ENCODE measurements around the gene LTA4H. TPM values are rescaled to one million over a fixed set of nuclear protein-coding genes. Genes with fewer than 3 reads are reported as not detected.

LTA4H gene
- total RNA-seq, 1 donor from 2014 or later = 69.4 TPM

DNA sequence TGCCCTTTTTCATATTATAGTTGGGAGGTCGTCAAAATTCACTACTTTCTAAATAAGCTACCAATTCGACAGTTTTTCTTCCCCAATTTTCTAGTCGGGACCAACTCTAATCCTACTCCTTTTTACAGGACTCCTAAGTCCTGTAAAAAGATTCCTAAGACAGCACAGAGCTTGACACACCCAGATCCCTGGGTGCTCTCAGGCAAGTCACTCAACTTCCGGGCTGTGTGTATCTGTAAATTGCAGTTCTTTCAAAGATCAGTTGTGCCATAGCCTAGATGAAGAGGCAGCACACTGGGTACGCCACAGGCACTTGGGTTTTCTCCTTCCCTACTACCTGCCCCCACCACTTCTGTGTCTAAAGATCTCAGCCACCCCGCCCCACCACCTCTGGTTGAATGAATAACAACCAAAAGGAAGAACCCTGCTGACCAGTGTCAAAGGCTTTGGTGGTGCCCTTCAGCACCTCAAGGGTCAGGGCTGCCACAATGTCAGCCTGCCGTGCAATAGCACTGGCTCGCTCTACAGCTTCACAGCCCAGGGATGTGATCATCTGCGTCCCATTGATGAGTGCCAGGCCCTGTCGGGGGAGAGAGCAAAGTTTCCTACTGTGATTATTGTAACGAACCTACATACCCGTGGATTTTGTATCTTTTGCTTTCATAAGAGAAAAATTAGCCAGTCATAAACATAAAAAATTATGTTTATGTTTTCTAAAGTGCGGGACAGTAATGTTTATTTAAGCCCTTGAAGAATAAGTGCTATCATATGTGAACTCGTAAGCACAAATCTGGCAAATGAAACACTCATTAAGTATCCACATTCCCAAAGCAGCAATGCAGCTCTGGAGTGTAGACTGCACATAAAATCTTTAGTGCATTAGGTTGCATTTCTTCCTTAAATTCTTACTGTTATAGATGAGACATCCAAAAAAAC, 48.5 kb downstream of the LTA4H start:
- Mint-ChIP-seq H3K9me3 (ENCODE audit: unreplicated experiment) (no peaks in the 10 kb centered on the region), H3K36me3 (ENCODE audit: unreplicated experiment) (no peaks in the 10 kb centered on the region), H3K27me3 (ENCODE audit: unreplicated experiment) (peaks cover 13% of the 10 kb centered on the region), H3K4me1 (ENCODE audit: unreplicated experiment) (peaks cover 2% of the 10 kb centered on the region), H3K27ac (ENCODE audit: unreplicated experiment) (no peak overlapping the region), H3K4me3 (ENCODE audit: unreplicated experiment) (no peak overlapping the region)
- DNase-seq (ENCODE audit: extremely low spot score, unreplicated experiment) = no peak
- TF ChIP-seq, protein P1, sequence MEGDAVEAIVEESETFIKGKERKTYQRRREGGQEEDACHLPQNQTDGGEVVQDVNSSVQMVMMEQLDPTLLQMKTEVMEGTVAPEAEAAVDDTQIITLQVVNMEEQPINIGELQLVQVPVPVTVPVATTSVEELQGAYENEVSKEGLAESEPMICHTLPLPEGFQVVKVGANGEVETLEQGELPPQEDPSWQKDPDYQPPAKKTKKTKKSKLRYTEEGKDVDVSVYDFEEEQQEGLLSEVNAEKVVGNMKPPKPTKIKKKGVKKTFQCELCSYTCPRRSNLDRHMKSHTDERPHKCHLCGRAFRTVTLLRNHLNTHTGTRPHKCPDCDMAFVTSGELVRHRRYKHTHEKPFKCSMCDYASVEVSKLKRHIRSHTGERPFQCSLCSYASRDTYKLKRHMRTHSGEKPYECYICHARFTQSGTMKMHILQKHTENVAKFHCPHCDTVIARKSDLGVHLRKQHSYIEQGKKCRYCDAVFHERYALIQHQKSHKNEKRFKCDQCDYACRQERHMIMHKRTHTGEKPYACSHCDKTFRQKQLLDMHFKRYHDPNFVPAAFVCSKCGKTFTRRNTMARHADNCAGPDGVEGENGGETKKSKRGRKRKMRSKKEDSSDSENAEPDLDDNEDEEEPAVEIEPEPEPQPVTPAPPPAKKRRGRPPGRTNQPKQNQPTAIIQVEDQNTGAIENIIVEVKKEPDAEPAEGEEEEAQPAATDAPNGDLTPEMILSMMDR (IDR thresholded peaks at IDR 0.05) = no peak

DNA sequence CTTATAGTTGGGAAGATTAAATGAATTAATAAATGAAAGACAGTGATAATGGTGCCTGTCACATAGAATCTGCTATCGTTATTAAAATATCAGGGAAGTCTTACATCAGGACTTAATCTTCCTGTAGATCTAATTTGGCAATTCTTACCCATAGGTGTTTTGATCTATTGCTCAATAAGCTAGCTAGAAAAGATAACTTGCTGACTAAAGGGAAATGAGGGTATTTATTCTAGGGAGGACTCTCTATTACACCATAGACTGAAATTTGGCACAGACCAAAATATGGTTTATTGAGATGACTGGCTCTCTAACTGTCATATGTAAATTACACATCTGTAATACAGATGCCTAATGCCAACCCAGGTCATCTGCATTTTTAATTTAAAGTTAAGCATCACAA, 50.7 kb downstream of the LTA4H start:
- no peak overlapping the region for H3K4me3 Mint-ChIP-seq (ENCODE audit: unreplicated experiment)
- no peaks in the 10 kb centered on the region for H3K36me3 Mint-ChIP-seq (ENCODE audit: unreplicated experiment)
- H3K27me3 Mint-ChIP-seq (ENCODE audit: unreplicated experiment) = peaks cover 8% of the 10 kb centered on the region
- no peaks in the 10 kb centered on the region for H3K9me3 Mint-ChIP-seq (ENCODE audit: unreplicated experiment)
- peaks cover 2% of the 10 kb centered on the region for H3K4me1 Mint-ChIP-seq (ENCODE audit: unreplicated experiment)
- TF ChIP-seq, protein P1 (IDR thresholded peaks at IDR 0.05) = no peak
- no peak overlapping the region for H3K27ac Mint-ChIP-seq (ENCODE audit: unreplicated experiment)
- no peak for DNase-seq (ENCODE audit: extremely low spot score, unreplicated experiment)

DNA sequence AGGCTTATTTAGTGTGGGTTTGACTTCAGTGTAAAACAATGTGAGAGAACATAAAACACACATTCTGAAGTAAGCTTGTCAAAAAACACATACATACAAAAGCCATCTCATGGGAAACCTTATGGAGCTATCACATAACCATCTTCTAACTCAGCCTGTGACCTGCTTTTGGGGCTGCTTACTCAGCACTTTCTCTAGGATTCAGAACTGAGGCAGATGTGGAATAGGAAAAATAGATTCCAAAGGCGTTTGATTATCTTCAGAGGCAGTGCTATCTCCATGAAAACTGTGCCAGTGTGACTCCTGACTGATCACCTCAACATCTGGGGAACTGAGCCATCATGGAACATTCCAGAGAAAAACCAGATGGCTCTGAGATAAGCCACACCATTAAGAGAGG, 52.8 kb downstream of the LTA4H start:
- Mint-ChIP-seq H3K27ac (ENCODE audit: unreplicated experiment) (no peak overlapping the region), H3K4me3 (ENCODE audit: unreplicated experiment) (no peak overlapping the region), H3K9me3 (ENCODE audit: unreplicated experiment) (no peaks in the 10 kb centered on the region), H3K4me1 (ENCODE audit: unreplicated experiment) (peaks cover 2% of the 10 kb centered on the region), H3K36me3 (ENCODE audit: unreplicated experiment) (no peaks in the 10 kb centered on the region), H3K27me3 (ENCODE audit: unreplicated experiment) (no peaks in the 10 kb centered on the region)
- TF ChIP-seq, protein P1 (IDR thresholded peaks at IDR 0.05) = no peak
- DNase-seq (ENCODE audit: extremely low spot score, unreplicated experiment) = no peak

DNA sequence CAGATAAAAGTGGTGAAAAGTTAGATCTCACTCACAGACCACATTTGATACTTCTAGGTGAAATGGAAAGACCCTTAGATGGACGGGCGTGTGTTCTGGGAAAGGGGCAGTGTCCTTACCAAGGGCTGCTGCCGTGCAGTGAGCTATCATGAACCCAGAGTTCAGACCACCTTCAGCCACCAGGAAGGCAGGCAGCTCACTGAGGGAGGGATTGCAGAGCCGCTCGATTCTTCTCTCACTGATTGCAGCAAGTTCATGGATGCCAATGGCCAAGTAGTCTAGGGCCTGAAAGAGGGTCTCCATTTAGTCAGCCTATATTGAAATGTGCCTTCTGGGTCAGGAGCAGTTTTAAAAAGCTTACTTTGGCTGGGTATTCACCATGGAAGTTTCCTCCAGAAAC, 55.0 kb downstream of the LTA4H start:
- DNase-seq (ENCODE audit: extremely low spot score, unreplicated experiment) = no peak
- Mint-ChIP-seq H3K4me1 (ENCODE audit: unreplicated experiment) (no peaks in the 10 kb centered on the region), H3K27me3 (ENCODE audit: unreplicated experiment) (no peaks in the 10 kb centered on the region), H3K9me3 (ENCODE audit: unreplicated experiment) (no peaks in the 10 kb centered on the region), H3K4me3 (ENCODE audit: unreplicated experiment) (no peak overlapping the region), H3K27ac (ENCODE audit: unreplicated experiment) (no peak overlapping the region), H3K36me3 (ENCODE audit: unreplicated experiment) (no peaks in the 10 kb centered on the region)
- TF ChIP-seq, protein P1 (IDR thresholded peaks at IDR 0.05) = no peak

DNA sequence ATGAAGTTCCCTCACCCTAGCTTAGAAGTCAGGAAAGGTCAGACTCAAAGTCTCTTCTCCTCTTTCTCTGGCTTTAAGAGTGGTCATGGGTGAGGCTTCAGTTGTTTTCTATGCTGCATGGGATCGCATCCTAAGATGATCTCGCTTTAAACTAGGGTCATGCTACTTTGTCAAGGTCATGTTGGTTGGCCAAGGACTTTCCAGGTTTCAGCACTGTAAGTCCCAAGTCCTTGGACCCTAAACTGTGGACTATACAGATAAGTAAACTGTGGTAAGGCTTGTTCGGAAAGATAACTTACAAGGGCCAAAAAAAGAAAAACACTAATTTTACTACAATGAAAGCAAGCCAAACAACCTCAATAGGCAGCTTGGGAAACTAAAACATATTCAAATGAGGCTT, 56.6 kb downstream of the LTA4H start:
- TF ChIP-seq, protein P1 (IDR thresholded peaks at IDR 0.05) = no peak
- no peaks in the 10 kb centered on the region for H3K27me3 Mint-ChIP-seq (ENCODE audit: unreplicated experiment)
- H3K4me1 Mint-ChIP-seq (ENCODE audit: unreplicated experiment) = no peaks in the 10 kb centered on the region
- no peak overlapping the region for H3K27ac Mint-ChIP-seq (ENCODE audit: unreplicated experiment)
- H3K9me3 Mint-ChIP-seq (ENCODE audit: unreplicated experiment) = no peaks in the 10 kb centered on the region
- no peak overlapping the region for H3K4me3 Mint-ChIP-seq (ENCODE audit: unreplicated experiment)
- DNase-seq (ENCODE audit: extremely low spot score, unreplicated experiment) = no peak
- no peaks in the 10 kb centered on the region for H3K36me3 Mint-ChIP-seq (ENCODE audit: unreplicated experiment)
